DOHH2 (cell line): ENCODE data around the gene TLK1.

Source experiments
- CTCF ChIP-seq: fragments of 200-600 bp; sonication (generic); IDR thresholded peaks from one replicate; pipeline ENCODE4 v1.5.1; 2014; ENCODE audit warnings: antibody characterized with exemption, mild to moderate bottlenecking, low read depth, low read length; ENCODE audit not compliant: poor library complexity, severe bottlenecking
- EZH2phosphoT487 ChIP-seq: fragments of 200-600 bp; sonication (generic); IDR thresholded peaks from 2 replicates; pipeline ENCODE4 v1.6.1; 2017; ENCODE audit warnings: borderline replicate concordance, mild to moderate bottlenecking, antibody characterized with exemption, low read length, moderate library complexity, mixed read lengths

DNA sequence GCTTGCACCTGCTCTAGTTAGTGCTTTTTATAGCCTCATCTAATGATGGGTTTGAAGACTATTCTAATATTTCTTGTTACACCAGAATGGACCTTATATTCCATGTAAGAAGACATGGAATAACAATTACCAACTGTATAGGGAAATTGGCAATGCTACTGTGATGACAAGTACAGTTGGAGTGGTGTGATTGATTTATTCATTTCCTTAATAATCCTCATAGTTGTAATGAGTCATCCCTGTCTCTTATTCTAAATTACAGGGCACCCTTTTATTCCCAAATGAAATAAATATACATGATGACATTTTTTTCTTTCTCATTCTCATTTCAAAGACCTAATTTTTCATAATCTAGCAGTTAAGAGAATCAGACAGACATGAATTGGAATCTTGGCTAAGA lies 18.3 kb upstream of the TLK1 start:
- no peak for TF ChIP-seq CTCF
- no peak for TF ChIP-seq EZH2phosphoT487
